Astrocyte (in vitro differentiated cells and primary cell): Measurements from ENCODE around the gene VWA8. TPM values are rescaled to one million over a fixed set of nuclear protein-coding genes. Genes with fewer than 3 reads are reported as not detected.

ENCODE experiments used
- DNase-seq: peaks from one replicate; pipeline ENCODE4 v3.0.0-alpha.2; 2010; ENCODE audit warnings: low read depth
- FAIRE-seq: peaks from 2 replicates; lab custom pipeline; 2011; peaks lifted over from hg19 to GRCh38; lab: Jason Lieb, UNC
- H2AFZ ChIP-seq: 2 replicates; pipeline ENCODE4 v1.6.0; 2012; ENCODE audit warnings: low read depth, low read length, inconsistent platforms
- H3K27ac ChIP-seq: 2 replicates; pipeline ENCODE4 v1.5.1; 2011; ENCODE audit warnings: low read depth, low read length, inconsistent platforms
- H3K27me3 ChIP-seq: 2 replicates; pipeline ENCODE4 v1.6.0; 2011; ENCODE audit warnings: low read length, inconsistent platforms; ENCODE audit not compliant: insufficient read depth
- H3K36me3 ChIP-seq: 2 replicates; pipeline ENCODE4 v1.5.1; 2011; ENCODE audit warnings: low read length, inconsistent platforms; ENCODE audit not compliant: insufficient read depth
- H3K4me1 ChIP-seq: 2 replicates; pipeline ENCODE4 v1.5.1; 2011; ENCODE audit warnings: low read length, inconsistent platforms; ENCODE audit not compliant: insufficient read depth
- H3K4me2 ChIP-seq: 2 replicates; pipeline ENCODE4 v1.6.0; 2012; ENCODE audit warnings: low read length, inconsistent platforms
- H3K4me3 ChIP-seq: 2 replicates; pipeline ENCODE4 v1.5.1; 2011; ENCODE audit warnings: low read depth, mild to moderate bottlenecking, low read length, inconsistent platforms; ENCODE audit not compliant: insufficient read depth
- H3K79me2 ChIP-seq: 2 replicates; pipeline ENCODE4 v1.6.0; 2012; ENCODE audit warnings: mild to moderate bottlenecking, low read length, inconsistent platforms; ENCODE audit not compliant: insufficient read depth
- H3K9ac ChIP-seq: 2 replicates; pipeline ENCODE4 v1.6.0; 2012; ENCODE audit warnings: mild to moderate bottlenecking, low read length, inconsistent platforms
- H3K9me3 ChIP-seq: 2 replicates; pipeline ENCODE4 v1.5.1; 2012; ENCODE audit warnings: low read depth, mild to moderate bottlenecking, low read length, inconsistent platforms; ENCODE audit not compliant: insufficient read depth
- H4K20me1 ChIP-seq: 2 replicates; pipeline ENCODE4 v1.6.0; 2012; ENCODE audit warnings: low read length, inconsistent platforms; ENCODE audit not compliant: insufficient read depth
- H3K27ac Mint-ChIP-seq: one replicate; pipeline ENCODE4 v1.8.0; 2021; ENCODE audit warnings: mild to moderate bottlenecking, mixed read lengths; ENCODE audit not compliant: unreplicated experiment
- H3K27me3 Mint-ChIP-seq: one replicate; pipeline ENCODE4 v1.8.0; 2021; ENCODE audit warnings: low read depth, mixed read lengths; ENCODE audit not compliant: unreplicated experiment
- H3K36me3 Mint-ChIP-seq: one replicate; pipeline ENCODE4 v1.8.0; 2021; ENCODE audit warnings: low read depth, mixed read lengths; ENCODE audit not compliant: unreplicated experiment
- H3K4me1 Mint-ChIP-seq: one replicate; pipeline ENCODE4 v1.8.0; 2021; ENCODE audit warnings: low read depth, mixed read lengths; ENCODE audit not compliant: unreplicated experiment
- H3K4me3 Mint-ChIP-seq: one replicate; pipeline ENCODE4 v1.8.0; 2021; ENCODE audit warnings: mild to moderate bottlenecking, moderate library complexity, mixed read lengths; ENCODE audit not compliant: unreplicated experiment
- H3K9me3 Mint-ChIP-seq: one replicate; pipeline ENCODE4 v1.8.0; 2021; ENCODE audit warnings: mild to moderate bottlenecking, mixed read lengths; ENCODE audit not compliant: unreplicated experiment
- CTCF ChIP-seq: IDR thresholded peaks from 2 replicates; pipeline ENCODE4 v1.5.1; 2011; ENCODE audit warnings: low read depth, mild to moderate bottlenecking, inconsistent platforms, low read length, moderate library complexity; ENCODE audit not compliant: insufficient read depth
- EZH2 ChIP-seq: IDR thresholded peaks from 2 replicates; pipeline ENCODE4 v1.6.1; 2012; ENCODE audit warnings: mild to moderate bottlenecking, low read length, inconsistent platforms; ENCODE audit not compliant: insufficient read depth
- total RNA-seq: library from RNA; stranded (reverse); gene quantifications from 2 replicates; pipeline ENCODE4 v1.2.1, GENCODE V29; 2021

VWA8 gene
- total RNA-seq, 1 donor from 2014 or later, result 15.6 TPM

DNA sequence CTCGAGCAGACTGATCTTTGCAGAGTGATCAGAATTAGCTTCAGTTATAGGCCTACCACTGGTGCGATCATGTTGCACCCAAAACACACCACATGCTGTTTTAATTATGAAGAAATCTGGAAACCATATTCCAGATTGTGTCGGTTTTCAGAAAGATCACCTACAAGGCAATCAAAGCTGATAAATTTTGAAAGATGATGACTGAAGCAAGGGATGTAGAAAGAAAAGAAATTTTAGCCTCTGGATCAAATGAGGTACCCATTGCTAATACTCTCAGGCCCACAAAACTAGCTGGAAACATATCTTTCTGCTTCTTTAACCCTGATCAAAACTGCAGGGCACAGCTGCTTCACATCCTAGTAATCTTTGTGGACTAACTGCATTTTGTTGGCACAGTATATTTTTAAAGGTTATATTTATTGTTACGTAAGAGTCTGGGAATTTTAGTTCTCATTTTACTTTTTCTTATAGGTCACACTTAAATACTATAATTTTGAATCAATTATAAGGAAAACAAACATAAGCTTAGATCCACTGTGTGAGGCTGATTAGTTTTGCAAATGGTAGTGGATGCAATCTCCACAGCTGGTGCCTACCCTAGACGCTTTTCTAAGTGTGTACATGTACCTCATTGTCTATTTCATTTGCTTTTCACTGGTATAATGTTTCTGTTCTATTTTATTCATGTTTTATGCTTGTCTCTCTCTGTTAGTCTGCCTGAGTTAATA is 352.6 kb downstream of the VWA8 start:
- FAIRE-seq, result no peak
- no peak overlapping the region for H2AFZ ChIP-seq
- H3K79me2 ChIP-seq, result no peaks in the 10 kb centered on the region
- no peak overlapping the region for H3K27ac Mint-ChIP-seq
- no peaks in the 10 kb centered on the region for H3K27me3 ChIP-seq
- no peaks in the 10 kb centered on the region for H3K9me3 ChIP-seq
- DNase-seq, result no peak
- no peaks in the 10 kb centered on the region for H3K27me3 Mint-ChIP-seq
- H3K9ac ChIP-seq, result no peak overlapping the region
- peaks cover 20% of the 10 kb centered on the region for H3K4me1 Mint-ChIP-seq
- no peaks in the 10 kb centered on the region for H3K36me3 ChIP-seq
- H3K27ac ChIP-seq, result no peak overlapping the region
- TF ChIP-seq CTCF (no peak), EZH2 (no peak)
- H3K4me3 Mint-ChIP-seq, result no peak overlapping the region
- no peak overlapping the region for H3K4me3 ChIP-seq
- H3K36me3 Mint-ChIP-seq, result peaks cover 7% of the 10 kb centered on the region
- no peak overlapping the region for H3K4me2 ChIP-seq
- H3K4me1 ChIP-seq, result peaks cover 16% of the 10 kb centered on the region
- H4K20me1 ChIP-seq, result no peaks in the 10 kb centered on the region
- H3K9me3 Mint-ChIP-seq, result no peaks in the 10 kb centered on the region

DNA sequence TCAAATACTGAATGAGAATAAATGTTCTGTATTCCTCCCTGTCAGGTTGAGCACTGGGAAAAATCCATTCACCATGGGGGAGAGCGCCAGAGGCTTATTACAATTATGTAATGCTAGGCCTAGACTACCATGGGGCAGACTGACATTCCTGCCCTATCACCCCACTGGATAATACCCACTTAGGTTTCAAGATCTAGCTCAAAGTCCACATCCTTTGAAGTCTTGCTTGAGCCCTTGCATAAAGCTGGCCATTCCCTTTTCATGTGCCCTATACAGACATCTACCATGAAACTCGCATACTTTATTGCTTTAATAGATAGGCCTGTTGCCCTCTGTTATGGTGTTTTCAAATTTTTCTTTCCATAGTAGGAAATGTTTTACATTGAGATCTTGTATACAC is 354.3 kb downstream of the VWA8 start:
- DNase-seq, result no peak

More for the DNA sequence above, 354.3 kb downstream of the VWA8 start:
- FAIRE-seq, result no peak
- H2AFZ ChIP-seq, result no peak overlapping the region
- H3K27ac Mint-ChIP-seq, result no peak overlapping the region
- no peak overlapping the region for H3K4me3 Mint-ChIP-seq
- H3K27me3 Mint-ChIP-seq, result no peaks in the 10 kb centered on the region
- no peaks in the 10 kb centered on the region for H3K9me3 ChIP-seq
- H3K27me3 ChIP-seq, result no peaks in the 10 kb centered on the region
- no peak overlapping the region for H3K27ac ChIP-seq
- H3K4me3 ChIP-seq, result no peak overlapping the region
- no peaks in the 10 kb centered on the region for H3K79me2 ChIP-seq
- no peak overlapping the region for H3K9ac ChIP-seq
- H3K36me3 ChIP-seq, result no peaks in the 10 kb centered on the region
- no peaks in the 10 kb centered on the region for H4K20me1 ChIP-seq
- no peak overlapping the region for H3K4me2 ChIP-seq
- no peak for TF ChIP-seq CTCF
- peaks cover 13% of the 10 kb centered on the region for H3K4me1 ChIP-seq
- peaks cover 17% of the 10 kb centered on the region for H3K4me1 Mint-ChIP-seq
- H3K9me3 Mint-ChIP-seq, result no peaks in the 10 kb centered on the region
- peaks cover 7% of the 10 kb centered on the region for H3K36me3 Mint-ChIP-seq
